HEK293T (cell line): Measurements from ENCODE around the gene MAP2K1.

Experiments used
- CTCF ChIA-PET: fragments of 350-600 bp; formaldehyde crosslinking; extraction: SDS; loops from one replicate; lab custom pipeline; 2021; ENCODE audit warnings: antibody characterized with exemption, inconsistent platforms; lab: Yijun Ruan, JAX
- POLR2A ChIA-PET: fragments of 350-600 bp; formaldehyde crosslinking; extraction: SDS; loops from one replicate; lab custom pipeline; 2020; ENCODE audit warnings: antibody characterized with exemption, inconsistent platforms; lab: Yijun Ruan, JAX
- DNase-seq: peaks from one replicate; pipeline ENCODE4 v3.0.0; 2012; ENCODE audit warnings: mixed read lengths; ENCODE audit errors: extremely low spot score
- ARNT ChIP-seq: fragments of 450-650 bp; IDR thresholded peaks from 2 replicates; pipeline ENCODE4 v1.6.1; 2017; ENCODE audit warnings: mild to moderate bottlenecking
- BHLHE40 ChIP-seq: fragments of 450-650 bp; IDR thresholded peaks from 2 replicates; pipeline ENCODE4 v1.6.1; 2016; ENCODE audit warnings: mild to moderate bottlenecking, moderate library complexity, borderline replicate concordance
- CTBP1 ChIP-seq: fragments of 450-650 bp; IDR thresholded peaks from 2 replicates; pipeline ENCODE4 v1.6.1; 2016; ENCODE audit warnings: borderline replicate concordance
- ELF4 ChIP-seq: fragments of 450-650 bp; IDR thresholded peaks from 2 replicates; pipeline ENCODE4 v1.6.1; 2017; ENCODE audit warnings: antibody characterized with exemption
- FOXA1 ChIP-seq: fragments of 450-650 bp; IDR thresholded peaks from 2 replicates; pipeline ENCODE4 v1.6.1; 2016; ENCODE audit warnings: mild to moderate bottlenecking
- FOXK2 ChIP-seq: fragments of 450-650 bp; IDR thresholded peaks from 2 replicates; pipeline ENCODE4 v1.6.1; 2016; ENCODE audit warnings: mild to moderate bottlenecking
- FOXM1 ChIP-seq: fragments of 450-650 bp; IDR thresholded peaks from 2 replicates; pipeline ENCODE4 v1.6.1; 2017; ENCODE audit warnings: mild to moderate bottlenecking, borderline replicate concordance
- HDGF ChIP-seq: fragments of 450-650 bp; IDR thresholded peaks from 2 replicates; pipeline ENCODE4 v1.6.1; 2017; ENCODE audit warnings: antibody characterized with exemption, borderline replicate concordance
- L3MBTL2 ChIP-seq: fragments of 450-650 bp; conservative IDR thresholded peaks from 2 replicates; pipeline ENCODE4 v1.6.1; 2016; ENCODE audit warnings: mild to moderate bottlenecking
- LEF1 ChIP-seq: fragments of 450-650 bp; IDR thresholded peaks from 2 replicates; pipeline ENCODE4 v1.6.1; 2017; ENCODE audit warnings: mild to moderate bottlenecking, borderline replicate concordance
- NFRKB ChIP-seq: fragments of 450-650 bp; IDR thresholded peaks from 2 replicates; pipeline ENCODE4 v1.6.1; 2016; ENCODE audit warnings: mild to moderate bottlenecking, moderate library complexity
- SP1 ChIP-seq: fragments of 450-650 bp; IDR thresholded peaks from 2 replicates; pipeline ENCODE4 v1.6.1; 2017
- SUZ12 ChIP-seq: fragments of 450-650 bp; IDR thresholded peaks from 2 replicates; pipeline ENCODE4 v1.6.1; 2016; ENCODE audit warnings: mild to moderate bottlenecking
- TARDBP ChIP-seq: fragments of 450-650 bp; IDR thresholded peaks from 2 replicates; pipeline ENCODE4 v1.6.1; 2016
- ZNF384 ChIP-seq: fragments of 450-650 bp; IDR thresholded peaks from 2 replicates; pipeline ENCODE4 v1.6.1; 2016
- TF ChIP-seq, protein P1 (sequence below): fragments of 450-650 bp; IDR thresholded peaks from 2 replicates; pipeline ENCODE4 v1.6.1; 2016

The MAP2K1 gene

GRCh38 chr15:66429546-66429945 lies 42.8 kb downstream of the MAP2K1 start:
- DNase-seq: no peak
- TF ChIP-seq LEF1 (no peak), CTBP1 (no peak), FOXM1 (no peak), L3MBTL2 (no peak), FOXA1 (no peak), BHLHE40 (no peak), TARDBP (no peak), NFRKB (no peak)
- CTCF ChIA-PET: no interaction called here
- POLR2A ChIA-PET: no interaction called here

DNA sequence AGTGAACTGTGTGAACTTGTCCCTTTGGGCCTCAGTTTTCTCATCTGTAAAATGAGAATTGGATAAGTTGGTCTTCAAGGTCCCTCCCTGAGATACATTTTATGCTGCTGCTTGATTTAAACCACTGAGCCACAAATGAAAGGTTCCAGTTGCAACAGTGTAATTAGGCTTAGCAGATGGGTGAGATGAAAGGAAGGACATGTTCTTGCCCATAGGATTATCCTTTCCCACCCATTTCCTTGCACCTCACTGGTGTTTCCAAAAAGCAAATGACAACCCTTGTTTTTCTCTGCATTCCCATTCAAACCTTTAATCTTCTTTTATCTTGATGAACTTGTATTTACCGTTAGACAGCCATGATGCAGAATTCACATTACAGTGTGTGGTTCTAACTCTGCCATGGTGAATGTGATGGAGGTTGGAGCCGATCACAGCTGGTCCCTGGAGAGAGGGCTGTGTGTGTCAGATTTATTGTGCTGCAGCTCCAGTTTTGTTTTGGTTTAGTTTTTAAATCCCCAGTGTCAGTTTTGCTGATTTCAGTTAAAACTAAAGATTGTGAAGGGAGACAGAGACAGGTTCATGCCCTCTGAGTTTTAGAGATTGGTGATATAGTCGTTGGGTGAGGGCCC lies 44.0 kb downstream of the MAP2K1 start:
- TF ChIP-seq TARDBP (no peak), ZNF384 (no peak), HDGF (no peak), BHLHE40 (no peak), SP1 (no peak), CTBP1 (no peak), L3MBTL2 (no peak), FOXM1 (no peak), ELF4 (no peak), FOXK2 (no peak), SUZ12 (no peak), NFRKB (no peak)
- ChIA-PET POLR2A (no interaction called here), CTCF (no interaction called here)
- DNase-seq: no peak

DNA sequence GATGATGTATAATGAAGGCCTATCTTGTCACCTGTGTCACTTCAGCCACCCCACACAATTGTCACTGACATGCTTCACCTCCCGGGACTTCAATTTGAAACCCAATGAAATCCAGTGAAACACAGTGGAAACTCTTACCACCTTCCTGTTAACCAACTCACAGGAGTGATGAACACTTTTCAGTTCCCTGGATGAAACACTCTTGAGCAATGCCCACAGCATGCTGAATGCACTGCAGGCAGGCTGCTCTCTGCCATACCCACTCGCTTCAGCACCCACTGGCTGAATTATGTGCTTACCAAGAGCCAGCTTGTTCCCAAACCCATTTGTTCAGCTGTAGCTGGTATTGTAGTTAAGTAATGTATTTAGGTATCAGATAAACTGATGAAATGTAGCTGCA lies 47.0 kb downstream of the MAP2K1 start:
- POLR2A ChIA-PET: no interaction called here
- CTCF ChIA-PET: no interaction called here
- no peak for DNase-seq
- TF ChIP-seq FOXM1: no peak
- TF ChIP-seq HDGF: no peak
- TF ChIP-seq BHLHE40: no peak
- TF ChIP-seq ARNT: no peak
- TF ChIP-seq FOXK2: no peak
- no peak for TF ChIP-seq LEF1
- no peak for TF ChIP-seq TARDBP
- no peak for TF ChIP-seq ZNF384

DNA sequence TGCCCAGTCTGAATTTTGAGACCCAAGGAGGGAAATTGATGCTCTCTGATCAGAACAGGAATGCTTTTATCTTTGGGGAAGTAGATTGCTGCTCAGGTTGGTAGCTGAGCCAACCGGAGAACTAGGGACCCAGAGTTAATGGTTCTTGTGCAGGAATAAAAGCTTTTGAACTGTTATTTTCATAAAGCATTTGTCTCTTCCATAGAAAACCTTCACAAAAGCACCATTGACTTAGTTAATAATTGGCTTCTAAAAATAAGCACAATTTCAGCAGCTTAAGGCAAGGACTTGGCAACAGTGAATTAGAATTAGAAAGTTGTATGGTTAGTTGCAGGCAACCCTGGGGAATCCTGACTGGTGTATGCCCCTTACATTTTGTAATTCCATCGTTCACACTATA lies 53.8 kb downstream of the MAP2K1 start:
- no peak for DNase-seq
- TF ChIP-seq ZNF384 (no peak), NFRKB (no peak), SUZ12 (no peak), FOXM1 (no peak), HDGF (no peak), ARNT (no peak), LEF1 (no peak), SP1 (no peak), L3MBTL2 (no peak), FOXA1 (no peak), TARDBP (no peak), BHLHE40 (no peak)
- TF ChIP-seq, protein P1, sequence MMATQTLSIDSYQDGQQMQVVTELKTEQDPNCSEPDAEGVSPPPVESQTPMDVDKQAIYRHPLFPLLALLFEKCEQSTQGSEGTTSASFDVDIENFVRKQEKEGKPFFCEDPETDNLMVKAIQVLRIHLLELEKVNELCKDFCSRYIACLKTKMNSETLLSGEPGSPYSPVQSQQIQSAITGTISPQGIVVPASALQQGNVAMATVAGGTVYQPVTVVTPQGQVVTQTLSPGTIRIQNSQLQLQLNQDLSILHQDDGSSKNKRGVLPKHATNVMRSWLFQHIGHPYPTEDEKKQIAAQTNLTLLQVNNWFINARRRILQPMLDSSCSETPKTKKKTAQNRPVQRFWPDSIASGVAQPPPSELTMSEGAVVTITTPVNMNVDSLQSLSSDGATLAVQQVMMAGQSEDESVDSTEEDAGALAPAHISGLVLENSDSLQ: no peak
- POLR2A ChIA-PET: no interaction called here
- CTCF ChIA-PET: no interaction called here

GRCh38 chr15:66452420-66452819 lies 65.7 kb downstream of the MAP2K1 start:
- CTCF ChIA-PET: no interaction called here
- POLR2A ChIA-PET: no interaction called here
- TF ChIP-seq NFRKB: no peak
- TF ChIP-seq LEF1: no peak
- no peak for TF ChIP-seq CTBP1
- no peak for TF ChIP-seq FOXA1
- no peak for TF ChIP-seq L3MBTL2
- no peak for TF ChIP-seq ZNF384
- no peak for TF ChIP-seq BHLHE40
- TF ChIP-seq ARNT: no peak
- no peak for TF ChIP-seq TARDBP
- no peak for TF ChIP-seq SUZ12
- TF ChIP-seq, protein P1: no peak
- no peak for TF ChIP-seq ELF4
- no peak for DNase-seq

DNA sequence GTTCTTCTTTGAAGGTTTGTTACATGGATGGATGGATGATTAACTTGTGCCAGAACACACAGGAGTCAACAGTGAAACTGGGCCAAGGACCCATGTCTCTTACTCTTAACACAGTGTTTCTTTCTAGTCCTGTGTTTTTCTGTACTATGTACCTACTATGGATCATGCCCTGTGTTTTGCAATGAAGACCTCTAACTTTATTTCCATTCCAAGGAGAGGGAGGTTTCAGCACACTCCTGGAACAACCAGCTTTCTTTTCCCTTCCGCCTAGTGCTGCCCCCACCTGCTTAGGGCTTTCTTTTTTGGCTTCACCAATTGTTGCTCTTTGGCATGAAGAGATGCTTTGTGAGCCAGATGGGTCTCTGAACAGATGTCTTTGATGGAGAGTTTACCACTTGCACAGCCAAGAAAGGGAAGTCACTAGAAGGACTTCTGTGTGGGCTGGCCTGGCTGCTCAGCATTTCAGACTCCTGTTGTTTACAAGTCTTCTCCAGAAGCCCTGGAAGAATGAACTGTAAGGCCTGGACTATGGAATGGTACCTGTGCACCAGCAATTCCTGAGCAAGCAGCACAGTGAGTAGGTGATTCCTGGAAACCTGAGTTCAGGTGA lies 66.4 kb downstream of the MAP2K1 start:
- CTCF ChIA-PET: no interaction called here
- POLR2A ChIA-PET: no interaction called here
- no peak for DNase-seq
- no peak for TF ChIP-seq SP1
- TF ChIP-seq BHLHE40: no peak
- no peak for TF ChIP-seq ELF4
- no peak for TF ChIP-seq ARNT
- no peak for TF ChIP-seq CTBP1
- TF ChIP-seq LEF1: no peak
- no peak for TF ChIP-seq ZNF384

GRCh38 chr15:66454143-66454542 lies 67.4 kb downstream of the MAP2K1 start:
- no peak for TF ChIP-seq ELF4
- no peak for TF ChIP-seq L3MBTL2
- no peak for TF ChIP-seq SUZ12
- no peak for TF ChIP-seq ARNT
- no peak for TF ChIP-seq BHLHE40
- TF ChIP-seq TARDBP: no peak
- no peak for TF ChIP-seq FOXM1
- no peak for TF ChIP-seq SP1
- TF ChIP-seq LEF1: no peak
- no peak for TF ChIP-seq FOXA1
- TF ChIP-seq, protein P1: no peak
- TF ChIP-seq FOXK2: no peak
- TF ChIP-seq NFRKB: no peak
- TF ChIP-seq ZNF384: no peak
- TF ChIP-seq CTBP1: no peak
- TF ChIP-seq HDGF: no peak
- CTCF ChIA-PET: interaction anchor here (0.6 kb wide), 1 partner anchor 100 kb away, joined by 3 read pairs; no protein-coding TSS in a partner anchor
- POLR2A ChIA-PET: no interaction called here
- DNase-seq: no peak
